ENCODE data around the gene CCDC169.
"Not testable (repeated sequence)": the region's sequence is repeated elsewhere in the genome, so short reads cannot be mapped to it uniquely, and the experiment has no call there.

CCDC169 gene

DNA sequence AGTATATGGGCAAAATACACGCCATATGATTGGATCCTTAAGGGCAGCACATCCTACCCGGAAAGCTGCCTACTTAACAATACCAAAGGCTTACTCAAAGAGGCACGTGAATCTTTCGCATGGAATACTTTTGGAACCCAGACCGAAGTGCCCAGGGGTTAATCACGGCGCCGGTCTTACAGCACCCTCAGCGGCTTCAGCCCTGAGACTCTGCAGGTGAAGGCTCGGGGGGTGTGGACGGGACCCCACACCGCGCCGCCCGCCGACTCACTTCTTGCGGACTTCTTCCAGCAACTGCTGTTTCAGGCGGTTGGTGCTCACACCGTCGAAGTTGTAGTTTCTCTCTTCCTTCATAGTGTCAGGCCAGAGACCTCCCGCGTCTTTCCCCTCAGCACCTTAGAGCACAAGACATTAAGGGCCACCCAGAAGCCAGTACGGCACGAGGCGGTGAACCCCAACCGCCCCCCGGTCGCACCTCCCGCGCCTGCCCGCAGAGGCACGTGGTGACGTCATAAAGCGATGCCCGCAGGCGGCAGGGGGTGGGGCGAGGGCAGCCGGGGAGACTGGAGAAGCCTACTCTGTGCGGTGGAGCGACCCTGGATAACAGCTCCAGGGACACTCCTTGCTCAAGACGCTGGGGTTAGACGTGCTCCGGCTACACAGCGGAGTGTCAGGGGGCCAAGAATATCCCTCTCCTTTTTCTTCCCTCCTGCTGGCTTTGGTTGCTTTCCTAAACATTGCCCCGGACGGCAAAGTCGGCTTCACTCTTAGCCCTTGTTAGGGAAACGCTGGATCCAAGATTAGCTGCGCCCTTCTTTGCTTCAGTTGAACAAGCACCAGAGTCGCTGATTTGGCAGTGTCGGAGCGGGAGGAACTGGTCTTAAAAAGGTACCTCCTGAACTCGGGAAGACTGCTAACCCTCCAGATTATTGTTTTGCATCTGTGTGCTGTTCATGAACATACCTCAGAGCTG lies at the start of gene CCDC169:
Gene CCDC169, minus strand, starts transcription at position 449 of the 973 bp plus-strand sequence. Its CDS starts 95 bp downstream, at position 354.
- DNase-seq = no peak

- DNase-seq = peak; percentile 75
Observed at GRCh38 chr13:36346222-36347083, 48.8 kb upstream of the CCDC169 start, which contains the start of gene SPART. Gene SPART, minus strand, starts transcription at chr13:36346394. Its CDS starts 10,564 bp downstream, at chr13:36335830.

DNA sequence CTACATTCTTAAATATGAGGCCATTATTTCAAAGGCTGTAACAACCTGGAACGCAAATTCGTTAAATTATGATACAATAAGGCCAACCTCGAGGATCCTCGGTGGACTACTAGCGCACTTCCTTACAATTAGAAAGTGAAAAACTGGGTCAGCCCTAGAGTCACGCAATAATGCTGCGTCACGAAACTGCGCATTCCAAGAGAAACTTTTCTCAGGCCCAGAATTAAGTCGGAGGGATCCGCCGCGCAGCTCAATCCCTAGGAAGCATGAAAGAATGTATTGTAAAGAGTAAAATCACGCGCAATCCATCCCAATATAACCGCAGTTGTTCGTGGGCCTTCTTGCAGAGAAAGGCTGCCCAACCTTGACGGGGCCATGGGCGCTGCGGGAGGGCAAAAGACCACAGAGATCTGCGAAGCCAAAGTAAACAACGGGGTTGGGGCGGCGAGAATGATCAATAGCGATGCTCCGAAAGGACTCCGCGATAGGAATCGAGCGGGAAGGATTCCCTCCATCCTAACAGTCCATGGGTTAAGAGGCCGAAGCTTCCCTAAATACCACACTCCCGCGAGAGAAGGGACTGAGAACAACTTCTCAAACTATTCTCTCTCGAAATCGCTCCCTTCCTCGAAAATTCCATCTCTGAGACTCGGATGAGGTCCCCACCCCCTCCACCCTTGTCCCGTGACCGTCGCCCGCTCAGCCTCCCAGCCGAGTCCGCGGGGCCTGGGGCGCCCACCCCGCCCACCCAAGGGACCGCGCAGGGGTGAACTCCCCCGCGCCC lies 48.0 kb upstream of the CCDC169 start:
- DNase-seq = no peak

GRCh38 chr13:36344886-36345437 lies 47.3 kb upstream of the CCDC169 start:
- DNase-seq = no peak

- no peak for DNase-seq
Observed at GRCh38 chr13:36344173-36344572, 46.6 kb upstream of the CCDC169 start.

- DNase-seq = no peak
Observed at GRCh38 chr13:36343766-36344165, 46.2 kb upstream of the CCDC169 start.

DNA sequence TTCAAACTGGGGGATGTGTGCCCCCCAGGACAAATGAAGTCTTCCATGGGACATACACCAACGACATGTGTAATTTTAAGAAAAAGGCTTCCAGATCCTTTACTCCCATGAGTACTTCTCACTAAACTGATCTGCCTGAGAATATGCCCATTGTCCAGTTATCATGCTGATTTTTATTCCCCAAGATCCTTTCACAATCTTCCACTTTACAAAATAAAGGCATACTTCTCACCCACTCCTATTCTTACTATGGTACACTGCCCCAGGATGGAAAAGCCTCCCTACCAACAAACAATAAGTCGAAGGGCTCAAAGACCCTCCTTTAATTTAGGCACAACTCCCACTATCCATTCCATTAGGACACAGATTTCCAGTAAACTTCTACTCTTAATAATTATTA lies 45.1 kb upstream of the CCDC169 start:
- no peak for DNase-seq

GRCh38 chr13:36341718-36342117 lies 44.1 kb upstream of the CCDC169 start:
- no peak for DNase-seq

DNA sequence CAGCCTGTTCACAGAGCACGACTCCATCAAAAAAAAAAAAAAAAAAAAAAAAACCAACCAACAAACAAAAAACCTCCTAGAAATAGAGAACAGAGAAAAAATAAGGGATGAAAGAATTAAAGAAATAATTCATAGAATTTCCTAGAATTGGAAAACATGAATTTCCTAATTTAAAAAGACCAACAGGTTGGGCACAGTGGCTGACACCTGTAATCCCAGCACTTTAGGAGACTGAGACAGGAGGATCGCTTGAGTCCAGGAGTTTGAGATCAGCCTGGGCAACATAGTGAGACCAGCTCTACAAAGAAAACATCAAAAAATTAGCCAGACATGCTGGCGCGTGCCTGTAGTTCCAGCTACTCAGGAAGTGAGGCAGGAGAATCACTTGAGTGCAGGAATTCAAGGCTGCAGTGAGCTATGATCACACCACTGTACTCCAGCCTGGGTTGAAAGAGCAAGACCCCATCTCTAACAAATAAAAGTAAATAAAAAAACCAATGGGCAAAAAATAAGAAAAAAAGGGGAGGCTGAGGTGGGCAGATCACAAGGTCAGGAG lies 42.1 kb upstream of the CCDC169 start:
- DNase-seq = no peak

GRCh38 chr13:36337938-36338641 lies 40.5 kb upstream of the CCDC169 start:
- no peak for DNase-seq

- DNase-seq = no peak
Observed at GRCh38 chr13:36332986-36333385, 35.4 kb upstream of the CCDC169 start.

GRCh38 chr13:36332255-36332654 lies 34.6 kb upstream of the CCDC169 start:
- DNase-seq = not testable (repeated sequence)

GRCh38 chr13:36331280-36331679 lies 33.7 kb upstream of the CCDC169 start:
- DNase-seq = no peak

DNA sequence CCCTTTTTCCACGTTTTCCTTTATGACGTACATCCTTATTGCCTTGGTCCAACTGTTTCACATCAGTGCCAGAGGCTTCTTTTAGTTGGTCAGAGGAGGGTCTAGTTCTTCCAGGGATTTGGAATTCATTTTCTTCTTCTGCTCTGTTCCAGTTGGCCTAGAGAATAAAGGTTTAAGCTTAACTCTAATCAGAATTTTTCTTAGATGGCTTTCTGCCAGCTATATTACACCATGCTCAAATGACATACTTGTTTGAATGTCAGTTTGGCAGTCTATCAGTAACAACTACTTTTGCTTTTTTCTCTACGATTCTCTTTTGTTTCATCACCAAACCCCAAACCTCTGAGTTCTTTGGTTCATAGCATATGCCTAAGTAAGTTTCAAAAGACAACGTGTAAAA lies 31.7 kb upstream of the CCDC169 start:
- DNase-seq = no peak

GRCh38 chr13:36328821-36329220 lies 31.2 kb upstream of the CCDC169 start:
- no peak for DNase-seq

DNA sequence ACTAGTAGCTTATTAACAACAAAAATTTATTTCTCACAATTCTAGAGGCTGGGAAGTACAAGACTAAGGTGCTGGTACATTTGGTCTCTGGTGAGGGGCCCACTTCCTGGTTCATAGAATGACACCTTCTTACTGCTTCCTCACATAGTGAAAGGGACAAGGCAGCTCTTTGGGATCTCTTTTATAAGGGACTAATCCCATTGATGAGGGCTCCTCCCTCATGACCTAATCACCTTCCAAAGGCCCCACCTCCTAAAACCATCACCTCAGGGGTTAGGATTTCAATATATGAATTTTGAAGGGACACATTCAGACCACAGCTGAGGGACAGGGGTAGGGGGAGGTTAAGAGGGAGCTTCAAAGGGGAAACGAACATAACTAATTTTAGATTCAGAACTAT lies 28.3 kb upstream of the CCDC169 start:
- DNase-seq = no peak

- DNase-seq = not testable (repeated sequence)
Observed at GRCh38 chr13:36324881-36325280, 27.3 kb upstream of the CCDC169 start.

DNA sequence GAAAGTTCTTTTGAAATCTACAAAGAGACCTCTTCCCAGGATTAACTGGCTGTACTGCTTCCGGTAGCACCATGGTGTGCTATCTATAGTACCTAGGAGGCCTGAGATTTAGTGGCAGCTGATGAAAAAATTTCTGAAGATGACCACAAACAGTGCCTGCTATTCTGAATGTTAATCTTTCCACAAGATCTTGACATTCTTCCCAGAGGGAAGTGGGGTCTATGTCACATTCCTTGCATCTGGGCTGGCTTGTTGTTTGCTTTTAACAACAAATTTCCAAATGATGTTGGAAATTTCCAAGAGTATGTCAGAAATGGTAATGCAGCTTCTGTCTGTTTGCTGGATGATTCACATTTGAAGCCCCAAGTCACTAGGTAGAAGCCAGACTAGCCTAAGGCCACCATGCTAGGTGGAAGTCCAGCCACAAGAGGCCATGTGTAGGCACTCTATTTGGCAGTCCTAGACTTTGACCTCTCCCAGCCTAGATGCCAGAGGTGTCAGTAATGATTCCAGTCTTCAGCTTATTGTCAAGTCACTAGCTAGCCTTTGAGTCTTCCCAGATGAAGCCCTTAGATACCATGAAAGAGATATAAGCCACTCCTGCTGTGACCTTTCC lies 26.4 kb upstream of the CCDC169 start:
- DNase-seq = no peak

DNA sequence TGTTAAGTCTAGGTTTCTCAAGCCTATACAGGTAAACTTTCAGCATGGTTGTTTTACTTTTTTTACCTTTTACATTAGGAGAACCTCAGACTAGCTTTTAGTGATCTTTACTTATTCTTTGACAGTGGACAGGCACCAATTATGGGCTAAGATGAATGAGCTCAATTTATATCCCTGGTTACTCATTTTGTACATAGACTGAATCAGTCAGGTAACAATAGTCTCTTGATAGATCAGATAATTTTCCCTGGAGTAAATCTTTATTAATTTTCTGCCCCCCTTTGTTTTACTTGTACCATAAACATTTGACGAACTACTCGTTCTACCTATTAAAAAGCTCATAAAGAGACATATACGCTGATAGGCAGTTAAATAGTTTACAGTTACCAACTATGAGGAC lies 25.8 kb upstream of the CCDC169 start:
- no peak for DNase-seq

DNA sequence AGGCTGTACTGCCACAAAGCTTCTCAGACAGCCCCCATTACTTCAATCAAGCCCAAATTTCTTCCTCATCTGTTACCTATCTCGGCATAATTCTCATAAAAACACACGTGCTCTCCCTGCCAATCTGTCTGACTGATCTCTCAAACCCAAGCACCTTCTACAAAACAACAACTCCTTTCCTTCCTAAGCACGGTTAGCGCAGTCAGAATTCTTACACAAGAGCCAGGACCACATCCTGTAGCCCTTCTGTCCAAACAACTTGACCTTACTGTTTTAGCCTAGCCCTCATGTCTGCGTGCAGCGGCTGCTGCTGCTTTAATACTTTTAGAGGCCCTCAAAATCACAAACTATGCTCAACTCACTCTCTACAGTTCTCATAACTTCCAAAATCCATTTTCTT lies 22.2 kb upstream of the CCDC169 start:
- not testable (repeated sequence) for DNase-seq
